ENCODE data around the gene RYR3. TPM values are rescaled to one million over a fixed set of nuclear protein-coding genes. Genes with fewer than 3 reads are reported as not detected.

Gene RYR3
- total RNA-seq, 1 donor from 2014 or later, result 2.2 TPM

GRCh38 chr15:33825453-33825852, 514.7 kb downstream of the RYR3 start:
- no peak overlapping the region for H3K4me3 Mint-ChIP-seq
- no peaks in the 10 kb centered on the region for H3K36me3 Mint-ChIP-seq
- no peaks in the 10 kb centered on the region for H3K9me3 Mint-ChIP-seq
- no peak for DNase-seq (ENCODE audit: extremely low spot score, unreplicated experiment)
- H3K27me3 Mint-ChIP-seq, result no peaks in the 10 kb centered on the region
- TF ChIP-seq CTCF (conservative IDR thresholded peaks at IDR 0.05), result no peak
- no peaks in the 10 kb centered on the region for H3K4me1 Mint-ChIP-seq (ENCODE audit: unreplicated experiment)
- H3K27ac Mint-ChIP-seq, result no peak overlapping the region

- DNase-seq (ENCODE audit: extremely low spot score, unreplicated experiment), result no peak
- no peaks in the 10 kb centered on the region for H3K9me3 Mint-ChIP-seq
- no peaks in the 10 kb centered on the region for H3K27me3 Mint-ChIP-seq
- no peak overlapping the region for H3K4me3 Mint-ChIP-seq
- H3K4me1 Mint-ChIP-seq (ENCODE audit: unreplicated experiment), result no peaks in the 10 kb centered on the region
- no peak overlapping the region for H3K27ac Mint-ChIP-seq
- H3K36me3 Mint-ChIP-seq, result no peaks in the 10 kb centered on the region
- no peak for TF ChIP-seq CTCF (conservative IDR thresholded peaks at IDR 0.05)
Observed at GRCh38 chr15:33826201-33826600, 515.4 kb downstream of the RYR3 start.

- Mint-ChIP-seq H3K27me3 (no peaks in the 10 kb centered on the region), H3K4me1 (ENCODE audit: unreplicated experiment) (peaks cover 6% of the 10 kb centered on the region), H3K9me3 (no peaks in the 10 kb centered on the region), H3K4me3 (no peak overlapping the region), H3K36me3 (no peaks in the 10 kb centered on the region), H3K27ac (no peak overlapping the region)
- DNase-seq (ENCODE audit: extremely low spot score, unreplicated experiment), result no peak
- no peak for TF ChIP-seq CTCF (conservative IDR thresholded peaks at IDR 0.05)
Observed at GRCh38 chr15:33830351-33830750, 519.6 kb downstream of the RYR3 start.

GRCh38 chr15:33831646-33832045, 520.9 kb downstream of the RYR3 start:
- H3K4me1 Mint-ChIP-seq (ENCODE audit: unreplicated experiment), result peaks cover 10% of the 10 kb centered on the region
- no peaks in the 10 kb centered on the region for H3K27me3 Mint-ChIP-seq
- H3K4me3 Mint-ChIP-seq, result no peak overlapping the region
- no peaks in the 10 kb centered on the region for H3K36me3 Mint-ChIP-seq
- no peak overlapping the region for H3K27ac Mint-ChIP-seq
- H3K9me3 Mint-ChIP-seq, result no peaks in the 10 kb centered on the region
- no peak for TF ChIP-seq CTCF (conservative IDR thresholded peaks at IDR 0.05)
- DNase-seq (ENCODE audit: extremely low spot score, unreplicated experiment), result no peak

- Mint-ChIP-seq H3K4me3 (no peak overlapping the region), H3K27me3 (no peaks in the 10 kb centered on the region), H3K27ac (no peak overlapping the region), H3K4me1 (ENCODE audit: unreplicated experiment) (peaks cover 10% of the 10 kb centered on the region), H3K36me3 (no peaks in the 10 kb centered on the region), H3K9me3 (no peaks in the 10 kb centered on the region)
- TF ChIP-seq CTCF (conservative IDR thresholded peaks at IDR 0.05), result no peak
- no peak for DNase-seq (ENCODE audit: extremely low spot score, unreplicated experiment)
Observed at GRCh38 chr15:33834892-33835743, 524.4 kb downstream of the RYR3 start.

All from type B pancreatic cell (in vitro differentiated cells).